GM21528 (cell line): ENCODE data around the gene NCS1.
"Not testable (repeated sequence)": the region's sequence is repeated elsewhere in the genome, so short reads cannot be mapped to it uniquely, and the experiment has no call there.

Source experiments
- ATAC-seq: cut with Tn5 transposase; IDR thresholded peaks from one replicate; pipeline ENCODE4 v1.9.1; 2021; ENCODE audit warnings: mild to moderate bottlenecking, moderate library complexity; ENCODE audit not compliant: unreplicated experiment, low FRiP score

The NCS1 gene

DNA sequence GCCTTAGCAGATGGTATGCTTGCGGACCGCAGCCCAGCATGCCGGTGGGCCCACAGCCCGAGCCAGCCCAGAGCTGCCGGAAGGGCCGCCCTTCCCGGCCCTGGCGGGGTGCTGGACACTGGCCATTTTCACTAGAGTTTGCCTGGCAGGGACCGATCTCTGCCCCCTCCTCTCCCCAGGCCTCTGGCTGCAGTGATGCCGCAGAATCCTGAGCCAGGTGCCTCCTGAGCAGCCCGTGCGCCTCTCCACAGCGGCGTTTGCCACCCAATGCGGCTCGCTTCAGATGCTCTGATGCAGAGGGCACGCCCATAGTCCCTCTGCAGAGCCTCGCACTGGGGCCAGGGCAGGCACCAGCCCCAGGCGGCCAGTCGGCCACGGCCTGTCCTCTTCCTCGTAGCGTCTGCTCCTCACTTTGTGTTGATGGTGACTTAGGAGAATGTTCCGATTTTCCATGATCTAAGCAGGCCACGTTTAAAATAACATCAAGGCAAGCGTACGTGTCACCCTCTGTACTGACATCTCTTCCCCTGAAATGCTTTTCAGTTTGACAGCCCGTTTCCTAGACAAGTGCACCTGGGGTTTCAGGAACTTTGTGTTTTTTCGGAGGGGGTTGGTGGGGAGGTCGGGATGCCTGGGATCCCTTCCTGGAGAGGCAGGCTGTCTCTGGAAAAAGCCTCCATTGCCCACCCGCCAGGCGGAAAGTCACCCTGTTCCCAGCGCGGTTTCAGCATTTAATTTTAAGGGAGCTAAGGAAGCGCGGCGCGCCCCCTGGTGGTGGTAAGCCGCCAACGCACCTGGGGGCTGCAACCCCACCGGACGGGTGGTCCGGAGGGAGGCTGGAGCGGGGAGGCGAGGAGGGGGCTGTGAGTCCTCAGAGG is 63.6 kb downstream of the NCS1 start:
- ATAC-seq = no peak

DNA sequence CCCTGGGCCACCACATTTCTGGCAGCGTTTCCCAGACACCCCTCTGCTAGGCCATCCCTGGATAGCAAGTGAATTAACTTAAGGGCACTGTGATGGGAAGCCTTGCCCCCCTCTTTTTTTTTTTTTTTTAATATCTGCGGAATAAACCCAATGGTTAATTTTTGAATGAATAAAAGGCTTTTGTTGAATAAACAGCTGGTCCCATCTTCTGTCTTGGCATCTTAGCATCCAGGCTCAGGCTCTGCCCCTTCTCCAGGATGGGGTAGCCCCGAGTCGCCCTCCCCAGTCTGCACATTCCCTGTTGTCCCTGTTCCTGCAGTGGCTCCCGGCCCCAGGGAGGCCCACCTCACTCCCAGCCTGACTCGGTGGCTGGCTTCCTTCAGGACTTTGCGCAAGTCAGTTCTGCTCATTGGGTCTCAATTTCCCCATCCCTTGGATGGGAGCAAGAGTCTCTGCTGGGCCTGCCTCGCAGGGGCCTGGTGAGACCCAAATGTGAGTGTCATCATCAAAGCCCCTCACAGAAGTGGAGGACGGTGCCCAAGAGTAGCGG is 64.3 kb downstream of the NCS1 start:
- ATAC-seq = no peak

DNA sequence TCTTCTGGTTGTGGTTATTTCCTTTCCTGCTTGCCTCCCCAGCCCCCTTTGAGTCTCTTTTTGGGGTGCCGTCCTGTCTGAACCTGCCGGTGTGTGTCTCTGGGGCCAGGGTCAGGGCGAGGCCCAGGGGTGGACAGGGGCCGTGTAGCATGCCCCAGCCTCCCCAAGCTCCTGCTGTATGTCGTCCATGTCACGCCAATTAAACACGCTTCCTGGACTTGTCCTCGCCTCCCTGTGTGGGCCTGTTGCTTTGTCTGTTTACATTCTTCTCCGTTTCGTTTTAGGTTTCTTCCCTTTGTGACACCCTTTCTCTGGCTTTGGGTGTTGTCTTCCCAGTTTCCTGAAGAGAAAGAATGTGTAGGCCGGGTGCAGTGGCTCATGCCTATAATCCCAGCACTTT is 64.9 kb downstream of the NCS1 start:
- ATAC-seq = no peak

DNA sequence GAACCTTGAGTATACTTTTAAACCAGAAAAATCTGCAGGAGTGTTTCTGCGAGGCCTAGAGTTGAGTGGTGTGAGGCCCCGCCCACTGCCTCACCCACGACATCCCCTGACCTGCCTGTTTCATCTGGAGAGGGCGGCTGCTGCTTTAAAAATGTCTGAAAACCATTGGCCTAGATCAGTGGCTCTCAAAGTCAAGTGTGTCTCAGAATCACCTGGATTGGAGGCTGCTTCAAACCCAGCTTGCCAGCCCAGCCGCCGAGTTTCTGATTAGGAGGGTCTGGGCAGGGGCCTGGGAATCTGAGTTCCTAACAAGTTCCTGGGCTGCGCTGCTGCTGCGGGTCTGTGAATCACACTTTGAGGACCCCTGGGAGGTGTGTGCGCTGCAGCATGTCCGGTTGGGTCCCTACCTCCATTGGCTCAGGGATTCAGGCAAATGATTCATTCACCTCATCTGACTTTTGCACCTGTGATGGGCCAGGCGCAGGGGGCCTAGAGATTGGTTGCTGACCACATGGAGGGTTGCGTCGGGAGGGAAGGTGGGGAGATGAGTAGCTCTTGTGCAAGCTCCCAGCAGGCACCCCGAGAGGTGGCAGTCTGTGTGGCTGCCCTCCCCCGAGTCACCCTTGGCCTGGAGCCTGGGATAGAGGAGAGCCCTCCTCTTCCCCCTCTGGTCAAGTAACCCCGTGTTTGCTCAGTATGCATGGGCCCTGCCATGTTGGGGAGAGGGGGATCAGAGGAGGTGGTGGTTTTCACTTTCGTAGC is 65.7 kb downstream of the NCS1 start:
- no peak for ATAC-seq

DNA sequence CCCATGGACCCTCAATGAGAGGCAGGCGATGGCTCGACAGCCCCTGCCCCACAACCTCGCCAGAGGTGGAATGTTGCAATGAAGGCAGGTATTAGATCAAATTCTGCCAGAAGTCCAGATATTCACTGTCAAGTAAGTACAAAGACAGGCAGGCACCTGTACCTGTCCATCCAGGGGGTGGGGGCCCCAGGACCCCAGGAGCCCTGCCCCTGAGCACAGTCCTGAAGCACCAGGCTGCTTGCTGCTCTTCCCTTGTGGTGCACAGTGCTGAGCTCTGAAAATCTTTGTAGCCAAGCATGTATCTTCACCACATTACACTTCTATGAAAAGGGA is 67.1 kb downstream of the NCS1 start:
- ATAC-seq = no peak

DNA sequence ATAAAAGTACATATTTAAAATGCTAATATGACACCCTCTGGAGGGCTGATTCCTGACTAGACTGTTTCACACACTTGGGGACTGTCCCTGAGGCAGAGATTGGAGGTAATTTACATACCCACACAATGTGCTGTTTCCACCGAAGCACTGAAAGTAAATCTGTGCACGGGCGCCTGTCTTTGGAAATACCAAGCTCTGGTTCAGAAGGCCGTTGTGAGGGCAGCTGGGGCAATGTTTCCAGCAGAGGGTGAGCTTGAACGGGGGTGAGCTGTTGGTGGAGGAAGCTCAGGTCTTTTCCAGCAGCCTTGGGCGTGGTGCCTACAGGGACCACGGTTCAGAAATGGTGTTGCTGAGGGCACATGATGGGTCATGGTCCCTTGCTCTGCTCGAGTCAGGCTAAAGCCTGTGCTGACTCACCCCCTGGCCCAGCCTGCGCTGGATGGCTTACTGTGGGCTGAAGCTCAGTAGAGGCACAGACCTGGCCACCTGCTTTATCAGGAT is 67.6 kb downstream of the NCS1 start:
- peak; percentile 54 for ATAC-seq

DNA sequence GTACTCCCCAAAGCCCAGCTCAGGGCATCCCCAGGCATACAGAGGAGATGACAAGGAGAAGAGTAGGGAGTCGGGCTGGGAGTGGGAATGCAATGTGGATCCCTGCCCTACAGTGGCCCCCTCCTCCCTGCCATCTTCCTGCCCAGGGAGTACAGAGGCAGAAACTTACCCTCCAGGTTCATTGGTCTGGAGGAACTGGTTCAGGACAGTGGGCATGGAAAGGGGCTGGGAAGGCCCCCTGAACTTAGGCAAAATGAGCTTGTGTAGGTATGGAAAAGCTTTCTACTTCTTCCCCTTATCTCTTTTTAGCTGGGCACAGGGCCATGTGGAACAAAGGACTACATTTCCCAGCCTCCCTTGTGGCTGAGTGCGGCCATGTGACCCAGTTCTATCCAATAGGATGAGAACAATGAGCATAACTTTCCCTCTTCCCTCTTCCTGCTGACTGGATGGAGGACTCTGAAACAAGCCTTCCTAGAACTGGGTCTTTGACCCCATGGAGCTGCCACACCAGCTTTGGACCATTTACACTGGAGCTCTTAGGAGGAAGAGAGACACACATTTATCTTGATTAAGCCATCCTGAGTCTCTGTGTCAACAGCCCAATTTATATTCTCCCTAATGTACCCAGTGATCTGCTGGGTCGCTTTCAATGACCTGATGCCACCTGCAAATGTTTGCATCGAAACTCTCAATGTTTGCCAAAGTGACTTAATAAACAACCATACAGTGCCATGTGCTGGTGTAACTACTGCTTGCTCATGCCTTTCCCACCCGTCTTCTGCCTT is 68.4 kb downstream of the NCS1 start:
- no peak for ATAC-seq

DNA sequence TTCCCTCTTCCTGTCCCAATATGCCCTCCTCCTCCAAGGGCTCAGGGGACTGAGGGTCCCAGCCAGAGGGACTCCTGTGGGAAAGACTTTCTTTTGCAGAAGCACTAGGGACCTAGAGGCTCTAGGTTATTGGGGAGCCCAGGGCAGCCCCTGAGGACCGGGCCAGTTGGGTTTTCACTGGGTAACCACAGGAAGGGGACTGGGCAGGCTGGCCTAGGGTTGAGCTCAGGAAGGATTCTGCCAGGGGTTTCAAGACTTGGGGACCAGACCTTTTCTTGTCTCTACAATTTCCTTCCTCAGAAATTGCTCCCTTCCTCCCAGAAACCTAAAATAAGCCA is 69.0 kb downstream of the NCS1 start:
- no peak for ATAC-seq

DNA sequence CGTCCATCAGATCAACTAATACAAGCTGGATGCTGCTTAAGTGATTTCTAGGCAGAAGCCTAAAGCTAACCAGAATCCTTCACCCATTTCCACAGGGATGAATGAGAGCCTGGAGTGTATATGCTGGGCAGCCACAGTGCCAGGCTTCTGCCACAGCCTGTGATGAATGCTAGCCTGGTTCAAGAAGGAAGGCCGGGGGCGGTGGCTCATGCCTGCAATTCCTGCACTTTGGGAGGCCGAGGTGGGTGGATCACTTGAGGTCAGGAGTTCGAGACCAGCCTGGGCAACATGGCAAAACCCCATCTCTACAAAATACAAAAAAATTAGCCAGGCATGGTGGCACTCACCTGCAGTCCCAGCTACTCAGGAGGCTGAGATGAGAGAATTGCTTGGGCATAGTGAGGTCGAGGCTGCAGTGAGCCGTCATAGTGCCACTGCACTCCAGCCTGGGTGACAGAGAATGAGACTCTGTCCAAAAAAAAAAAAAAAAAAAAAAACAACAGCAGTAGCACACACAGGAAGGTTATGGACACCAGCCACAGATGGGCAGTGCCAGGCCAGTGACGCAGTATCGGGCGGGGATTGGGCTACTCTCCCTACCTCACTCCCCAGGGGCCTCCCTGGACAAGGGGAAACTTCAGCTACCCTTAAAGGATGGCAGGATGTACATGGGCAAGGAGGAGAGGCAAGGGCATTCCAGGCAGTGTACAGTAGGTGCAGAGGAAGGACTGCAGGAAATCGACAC is 70.2 kb downstream of the NCS1 start:
- no peak for ATAC-seq

DNA sequence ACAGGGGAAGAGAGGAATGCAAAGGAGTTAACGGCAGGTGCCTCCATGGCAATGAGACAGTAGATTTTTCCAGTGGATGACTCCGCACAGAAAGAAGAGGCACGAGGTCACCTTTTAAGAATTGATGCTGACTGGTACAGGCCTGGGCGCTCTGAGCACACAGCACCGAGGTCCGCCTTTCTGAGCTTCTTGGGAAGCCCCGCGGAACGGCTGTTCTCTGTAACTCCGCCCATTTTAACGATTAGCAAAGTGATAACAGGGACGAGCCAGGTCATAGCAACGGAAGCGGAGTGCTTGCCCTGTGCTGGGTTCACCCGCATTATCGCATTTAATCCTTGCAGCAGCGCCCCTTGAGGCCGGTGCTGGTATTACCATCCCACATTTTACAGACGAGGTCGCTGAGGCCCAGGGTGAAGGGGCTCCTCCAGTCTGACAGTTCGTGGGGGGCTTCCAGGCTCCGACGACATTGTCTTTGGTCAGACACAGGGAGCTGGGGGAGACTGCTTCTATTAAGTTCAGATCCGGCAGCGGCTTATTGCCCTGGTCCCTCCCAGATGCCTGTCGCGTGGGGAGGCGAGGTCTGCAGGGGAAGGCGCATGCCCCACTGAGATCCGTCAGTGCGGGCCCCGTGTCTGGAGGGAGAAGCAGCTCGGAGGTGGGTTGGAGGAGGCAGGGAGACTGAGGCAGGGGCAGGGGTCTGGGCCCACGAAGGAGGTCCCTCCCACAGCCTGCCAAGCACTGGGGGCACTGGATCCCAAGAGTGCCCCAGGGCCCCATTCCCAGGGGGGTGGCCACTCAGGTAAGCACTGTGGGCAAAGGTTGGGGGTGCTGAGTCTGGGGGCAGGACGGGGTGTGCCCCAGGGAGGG is 71.0 kb downstream of the NCS1 start:
- peak; percentile 60 for ATAC-seq

DNA sequence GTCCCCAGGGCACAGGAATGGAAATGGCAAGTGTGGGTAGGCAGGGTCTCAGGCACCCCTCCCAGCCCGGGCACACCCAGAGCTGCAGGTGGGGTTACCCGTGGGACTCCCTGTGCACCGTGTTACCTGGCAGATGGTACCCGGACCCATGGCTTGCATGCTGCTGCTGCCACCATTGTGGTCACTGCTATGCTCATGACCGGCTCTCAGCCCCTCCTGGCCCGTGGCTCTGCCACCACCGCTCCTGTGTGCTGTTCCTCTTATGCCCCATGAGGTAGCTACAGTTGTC is 71.6 kb downstream of the NCS1 start:
- ATAC-seq = no peak

DNA sequence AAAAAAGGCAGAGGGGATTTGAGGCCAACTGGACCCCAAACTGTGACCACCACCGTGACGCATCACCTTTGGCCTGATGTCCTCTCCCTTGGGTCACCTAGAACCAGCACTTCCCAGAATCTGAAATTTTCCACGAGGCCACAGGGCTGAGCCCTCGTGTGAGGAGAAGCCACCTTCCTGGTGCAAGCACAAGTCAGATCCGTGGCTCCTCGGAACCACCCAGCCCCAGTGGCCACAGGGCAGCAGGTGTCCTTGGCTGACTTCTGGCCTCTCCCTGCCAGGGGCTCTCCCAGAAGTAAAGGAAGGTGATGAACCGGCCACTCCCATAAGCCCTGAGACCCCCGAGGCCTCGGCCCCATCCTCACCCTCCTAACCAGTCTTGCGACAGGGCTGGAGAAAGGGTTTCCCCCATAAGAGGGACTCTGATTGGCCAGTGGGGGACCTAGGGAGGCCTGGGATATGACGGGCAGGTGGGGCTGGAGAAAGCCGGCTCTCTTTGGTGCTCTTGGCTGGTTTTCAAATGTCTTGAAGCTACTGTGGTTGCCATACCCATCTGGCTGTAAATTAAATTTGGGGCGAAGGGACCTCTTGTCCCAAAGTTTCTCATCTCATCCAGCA is 72.5 kb downstream of the NCS1 start:
- ATAC-seq = no peak

DNA sequence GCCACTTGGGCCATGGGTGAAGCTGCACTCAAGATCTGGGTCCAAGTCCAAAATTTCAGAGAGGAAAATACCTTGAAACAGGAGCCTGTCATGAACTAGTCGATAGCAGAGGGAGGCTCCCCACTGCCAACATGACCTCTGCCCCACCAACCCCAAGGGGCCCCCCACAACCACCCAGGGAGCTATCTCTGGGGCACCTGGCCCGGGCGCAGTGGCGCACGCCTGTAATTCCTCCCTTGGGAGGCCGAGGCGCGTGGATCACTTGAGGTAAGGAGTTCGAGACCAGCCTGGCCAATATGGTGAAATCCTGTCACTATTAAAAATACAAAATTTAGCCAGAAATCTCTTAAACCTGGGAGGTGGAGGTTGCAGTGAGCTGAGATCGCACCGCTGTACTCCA is 73.3 kb downstream of the NCS1 start:
- no peak for ATAC-seq

DNA sequence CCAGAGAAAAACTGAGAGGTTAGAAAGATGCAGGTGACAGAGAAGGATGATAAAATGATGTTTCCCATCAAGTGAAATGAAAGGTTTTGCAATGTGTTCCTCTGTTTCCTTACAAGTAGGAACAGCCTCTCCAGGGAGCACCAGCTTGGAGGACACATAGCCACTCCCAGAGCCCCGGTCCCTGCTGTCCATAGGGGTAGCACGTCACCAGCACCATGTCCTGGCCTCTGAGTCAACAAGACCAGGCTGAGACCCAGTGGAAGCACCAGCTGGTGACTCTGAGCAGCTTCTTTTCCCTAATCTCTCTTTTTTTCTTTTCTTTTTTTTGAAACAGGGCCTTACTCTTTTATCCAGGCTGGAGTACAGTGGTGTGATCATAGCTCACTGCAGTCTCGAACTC is 73.9 kb downstream of the NCS1 start:
- ATAC-seq = no peak

DNA sequence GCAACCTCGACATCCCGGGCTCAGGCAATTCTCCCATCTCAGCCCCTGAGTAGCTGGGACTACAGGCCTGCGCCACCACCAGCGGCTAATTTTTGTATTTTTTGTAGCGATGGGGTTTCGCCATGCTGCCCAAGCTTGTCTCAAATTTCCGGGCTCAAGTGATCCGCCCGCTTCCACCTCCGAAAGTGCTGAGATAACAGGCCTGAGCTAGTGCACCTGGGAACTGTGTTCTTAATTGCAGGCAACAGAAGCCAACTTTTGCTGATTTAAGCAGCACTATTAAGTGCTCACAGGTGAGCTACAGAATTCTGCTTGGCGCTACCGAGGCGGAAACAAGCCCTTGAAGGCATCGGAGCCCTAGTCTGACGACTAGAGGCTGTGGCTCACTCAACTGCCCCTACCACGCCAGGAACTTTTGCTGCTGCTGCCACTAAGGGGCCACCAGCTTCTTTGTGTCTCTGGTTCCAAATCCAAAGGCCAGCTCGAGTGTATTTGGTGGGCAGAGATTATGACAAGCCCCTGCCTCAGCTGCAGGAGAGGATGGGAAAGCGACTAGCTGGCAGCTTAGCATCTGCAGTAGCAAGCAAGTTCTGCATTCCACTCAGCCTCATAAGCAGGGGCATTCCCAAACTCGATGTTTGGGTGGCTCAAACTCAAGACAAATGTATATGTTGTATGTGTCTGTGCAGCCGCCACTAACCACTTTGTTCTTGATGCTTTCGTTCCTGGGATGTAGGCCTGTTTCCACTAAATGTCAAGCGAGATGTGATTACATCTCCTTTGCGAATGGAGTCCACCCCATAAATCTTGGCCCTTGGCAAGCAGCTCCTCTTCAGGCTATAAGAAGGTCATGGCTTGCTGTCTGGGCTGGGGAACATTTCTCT is 82.8 kb downstream of the NCS1 start:
- no peak for ATAC-seq

DNA sequence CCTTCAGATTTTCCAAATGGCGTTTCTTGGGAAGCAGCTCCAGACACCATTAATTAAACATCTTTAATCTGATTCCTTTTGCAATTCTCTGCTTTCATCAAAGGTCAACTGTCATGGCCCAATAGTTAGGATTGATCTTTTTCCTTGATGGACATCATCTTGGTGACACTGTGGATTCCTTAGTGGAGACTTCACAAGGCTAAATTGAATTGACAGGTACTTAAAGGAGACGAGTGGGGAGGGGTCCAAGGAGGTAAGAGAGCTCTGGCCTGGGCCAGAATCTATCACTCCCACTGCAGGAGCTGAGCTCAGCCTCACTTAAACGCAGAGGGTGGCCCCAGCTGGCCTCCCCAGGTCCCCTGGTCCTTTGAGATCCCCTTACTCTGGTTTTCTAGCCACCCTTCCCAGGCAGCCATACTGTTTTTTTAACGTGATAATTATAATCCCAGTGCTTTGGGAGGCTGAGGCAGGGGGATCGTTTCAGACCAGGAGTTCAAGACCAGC is 83.5 kb downstream of the NCS1 start:
- ATAC-seq = no peak

DNA sequence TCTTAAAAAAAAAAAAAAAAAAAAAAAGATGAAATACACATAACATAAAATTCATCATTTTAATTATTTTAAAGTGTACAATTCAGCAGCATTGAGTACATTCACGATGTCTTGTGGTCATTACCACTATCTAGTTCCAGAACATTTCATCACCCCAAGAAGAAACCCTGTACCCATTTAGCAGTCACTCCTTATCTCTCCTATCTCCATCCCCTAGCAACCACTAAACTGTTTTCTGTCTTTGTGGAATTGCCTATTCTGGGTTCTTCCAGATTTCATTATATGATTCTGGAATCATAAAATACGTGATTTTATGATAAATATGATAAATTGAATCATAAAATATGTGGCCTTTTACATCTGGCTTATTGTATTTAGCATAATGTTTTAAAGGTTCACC is 84.4 kb downstream of the NCS1 start:
- no peak for ATAC-seq

DNA sequence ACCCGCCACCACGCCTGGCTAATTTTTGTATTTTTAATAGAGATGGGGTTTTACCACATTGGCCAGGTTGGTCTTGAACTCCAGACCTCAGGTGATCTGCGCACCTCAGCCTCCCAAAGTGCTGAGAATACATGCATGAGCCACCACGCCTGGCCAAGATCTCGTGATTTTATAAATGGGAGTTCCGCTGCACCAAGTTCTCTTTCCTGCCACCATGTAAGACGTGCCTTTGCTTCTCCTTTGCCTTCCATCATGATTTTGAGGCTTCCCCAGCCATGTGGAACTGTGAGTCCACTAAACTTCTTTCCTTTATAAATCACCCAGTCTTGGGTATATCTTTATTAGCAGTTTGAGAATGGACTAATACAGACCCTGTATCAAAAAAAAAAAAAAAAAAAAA is 85.9 kb downstream of the NCS1 start:
- not testable (repeated sequence) for ATAC-seq
